Activated B cell treated with CpG ODN at 0.5 μM for 24 hours (primary cell): ENCODE results near the gene TP53TG5. TPM values are rescaled to one million over a fixed set of nuclear protein-coding genes. Genes with fewer than 3 reads are reported as not detected.

Source experiments
- ATAC-seq: fragments of 200-7000 bp; cut with Tn5 transposase; one replicate; pipeline ENCODE4 v1.10.0; 2021; ENCODE audit warnings: low read depth, mild to moderate bottlenecking, moderate library complexity
- CTCF ChIA-PET: fragments of 350-600 bp; sonication (Branson Sonifier 250); formaldehyde crosslinking; loops from one replicate; lab custom pipeline; 2021; ENCODE audit warnings: antibody characterized with exemption; lab: Charles Lee
- POLR2A ChIA-PET: fragments of 350-600 bp; sonication (Branson Sonifier 250); formaldehyde crosslinking; loops from one replicate; lab custom pipeline; 2021; ENCODE audit warnings: antibody characterized with exemption; lab: Charles Lee
- DNase-seq: peaks from one replicate; pipeline ENCODE4 v3.0.0; 2022
- H3K27ac Mint-ChIP-seq: one replicate; pipeline ENCODE4 v1.8.0; 2020; ENCODE audit warnings: mixed read lengths
- H3K27me3 Mint-ChIP-seq: one replicate; pipeline ENCODE4 v1.8.0; 2021; ENCODE audit warnings: mixed read lengths
- H3K36me3 Mint-ChIP-seq: one replicate; pipeline ENCODE4 v1.8.0; 2021; ENCODE audit warnings: low read depth, mixed read lengths
- H3K4me1 Mint-ChIP-seq: one replicate; pipeline ENCODE4 v1.8.0; 2021; ENCODE audit warnings: mixed read lengths
- H3K4me3 Mint-ChIP-seq: one replicate; pipeline ENCODE4 v1.8.0; 2020; ENCODE audit warnings: mild to moderate bottlenecking, mixed read lengths
- H3K9me3 Mint-ChIP-seq: one replicate; pipeline ENCODE4 v1.8.0; 2020; ENCODE audit warnings: mixed read lengths
- intact Hi-C: fragments of 100-400 bp; cut with micrococcal nuclease; formaldehyde crosslinking; loops from one replicate; pipeline ENCODE4 v1.15.1; 2024
- total RNA-seq: library from RNA; stranded (reverse); gene quantifications from 2 replicates; pipeline ENCODE4 v1.2.3, GENCODE V29; 2022
- TF ChIP-seq, protein P1 (sequence below): fragments of 200-600 bp; IDR thresholded peaks from one replicate; pipeline ENCODE4 v1.8.0; 2022; ENCODE audit warnings: antibody characterized with exemption, mild to moderate bottlenecking

TP53TG5 gene
- total RNA-seq, 1 donor from 2014 or later: not detected

GRCh38 chr20:45415822-45416637 is 37.9 kb upstream of the TP53TG5 start, which contains the start of gene PIGT:
TSS of gene PIGT (plus strand) at chr20:45416141. CDS start at chr20:45416157, 16 bp downstream.
- POLR2A ChIA-PET: interaction anchor here (0.6 to 3.5 kb wide), 15 partner anchors 10 to 1734 kb away, joined by 3 to 41 read pairs (median 3); partner anchors contain the start of gene SYS1
- DNase-seq (peak; percentile 75), ATAC-seq (peak; percentile 86)
- Mint-ChIP-seq H3K9me3 (no peaks in the 10 kb centered on the region), H3K4me3 (peak within 1 kb of the TSS; percentile 96), H3K36me3 (peaks cover 35% of the 10 kb centered on the region), H3K4me1 (peaks cover 58% of the 10 kb centered on the region), H3K27ac (peak within 1 kb of the TSS; percentile 98), H3K27me3 (no peaks in the 10 kb centered on the region)
- intact Hi-C loops: loop anchor here (1.0 to 5.0 kb wide), 5 partner anchors 10 to 449 kb away; partner anchors contain the start of genes STK4 and SYS1
- CTCF ChIA-PET: interaction anchor here (1.0 to 5.7 kb wide), 7 partner anchors 21 to 355 kb away, joined by 3 to 39 read pairs (median 4); partner anchors contain the start of gene SYS1
- TF ChIP-seq, protein P1, sequence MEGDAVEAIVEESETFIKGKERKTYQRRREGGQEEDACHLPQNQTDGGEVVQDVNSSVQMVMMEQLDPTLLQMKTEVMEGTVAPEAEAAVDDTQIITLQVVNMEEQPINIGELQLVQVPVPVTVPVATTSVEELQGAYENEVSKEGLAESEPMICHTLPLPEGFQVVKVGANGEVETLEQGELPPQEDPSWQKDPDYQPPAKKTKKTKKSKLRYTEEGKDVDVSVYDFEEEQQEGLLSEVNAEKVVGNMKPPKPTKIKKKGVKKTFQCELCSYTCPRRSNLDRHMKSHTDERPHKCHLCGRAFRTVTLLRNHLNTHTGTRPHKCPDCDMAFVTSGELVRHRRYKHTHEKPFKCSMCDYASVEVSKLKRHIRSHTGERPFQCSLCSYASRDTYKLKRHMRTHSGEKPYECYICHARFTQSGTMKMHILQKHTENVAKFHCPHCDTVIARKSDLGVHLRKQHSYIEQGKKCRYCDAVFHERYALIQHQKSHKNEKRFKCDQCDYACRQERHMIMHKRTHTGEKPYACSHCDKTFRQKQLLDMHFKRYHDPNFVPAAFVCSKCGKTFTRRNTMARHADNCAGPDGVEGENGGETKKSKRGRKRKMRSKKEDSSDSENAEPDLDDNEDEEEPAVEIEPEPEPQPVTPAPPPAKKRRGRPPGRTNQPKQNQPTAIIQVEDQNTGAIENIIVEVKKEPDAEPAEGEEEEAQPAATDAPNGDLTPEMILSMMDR: no peak

DNA sequence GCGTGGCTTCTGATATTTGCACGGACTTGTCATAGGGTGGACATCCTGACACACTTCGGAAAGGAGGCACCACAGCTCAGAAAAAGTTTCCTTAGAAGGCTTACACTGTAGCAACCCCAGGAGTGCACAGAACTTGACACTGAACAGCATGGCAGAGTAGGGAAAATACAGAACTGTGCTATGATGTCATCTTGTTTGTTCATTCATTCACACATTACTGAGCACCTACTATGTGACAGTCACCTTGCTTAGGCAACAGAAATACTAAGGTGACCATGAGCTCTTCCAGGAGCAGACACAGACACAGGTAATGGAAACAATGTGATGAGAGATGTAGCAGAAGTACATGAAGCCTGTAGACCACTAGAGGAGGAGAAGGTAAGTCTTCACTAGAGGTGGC is 35.4 kb upstream of the TP53TG5 start:
- ATAC-seq: no peak
- TF ChIP-seq, protein P1: no peak
- Mint-ChIP-seq H3K27me3 (no peaks in the 10 kb centered on the region), H3K4me1 (peaks cover 44% of the 10 kb centered on the region), H3K36me3 (peaks cover 15% of the 10 kb centered on the region), H3K27ac (no peak overlapping the region), H3K9me3 (no peaks in the 10 kb centered on the region), H3K4me3 (no peak overlapping the region)
- DNase-seq: no peak
- intact Hi-C loops: no loop called here
- ChIA-PET CTCF (interaction anchor here (1.1 to 3.3 kb wide), 5 partner anchors 23 to 51 kb away, joined by 3 to 13 read pairs (median 5); partner anchors contain the start of gene SYS1), POLR2A (no interaction called here)

DNA sequence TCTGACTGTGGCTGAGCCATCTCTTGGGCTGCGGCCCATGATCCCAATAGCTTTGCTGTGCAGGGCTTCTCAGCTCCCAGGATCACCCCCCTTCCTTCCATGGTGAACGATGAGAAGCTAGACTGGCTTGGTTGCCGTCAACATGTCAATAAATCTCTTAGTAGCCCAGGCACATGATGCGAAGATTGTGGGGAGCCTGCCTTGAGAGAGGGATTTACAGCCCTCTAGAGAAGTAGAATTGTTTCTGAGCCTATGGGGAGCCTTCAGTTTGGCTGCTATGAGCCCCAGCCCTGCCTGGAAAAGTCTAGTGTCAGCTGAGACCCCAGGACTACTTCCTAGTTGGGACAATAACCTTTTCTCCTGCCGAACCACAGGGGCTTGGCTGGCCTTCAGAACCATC is 34.5 kb upstream of the TP53TG5 start:
- POLR2A ChIA-PET: interaction anchor here (0.6 to 0.8 kb wide), 2 partner anchors 49 to 450 kb away, joined by 3 read pairs; partner anchors contain the start of gene SYS1
- DNase-seq (no peak), ATAC-seq (no peak)
- Mint-ChIP-seq H3K4me1 (peaks cover 43% of the 10 kb centered on the region), H3K36me3 (peaks cover 11% of the 10 kb centered on the region), H3K27ac (no peak overlapping the region), H3K27me3 (no peaks in the 10 kb centered on the region), H3K9me3 (no peaks in the 10 kb centered on the region), H3K4me3 (no peak overlapping the region)
- TF ChIP-seq, protein P1: no peak
- intact Hi-C loops: no loop called here
- CTCF ChIA-PET: interaction anchor here (1.1 to 3.3 kb wide), 5 partner anchors 24 to 50 kb away, joined by 3 to 13 read pairs (median 5); partner anchors contain the start of gene SYS1

DNA sequence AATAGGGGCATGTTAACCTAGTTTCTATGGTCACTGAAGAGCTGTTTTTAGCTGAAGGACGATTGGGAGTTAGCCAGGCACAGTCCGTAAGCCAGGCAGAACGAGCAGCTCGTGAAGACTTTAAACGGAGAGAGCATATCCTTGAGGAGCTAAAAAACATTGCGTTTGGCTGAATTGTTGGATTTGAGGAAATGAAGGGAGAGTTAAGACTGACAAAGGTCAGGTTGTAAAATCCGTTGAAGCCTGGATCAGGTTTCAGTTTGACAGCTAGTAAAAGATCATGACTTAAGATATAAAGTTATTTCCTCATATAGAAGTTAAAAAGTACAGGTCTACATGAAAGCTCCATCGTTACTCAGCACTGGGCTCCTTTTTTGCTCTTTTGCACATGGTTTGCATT is 32.8 kb upstream of the TP53TG5 start:
- no peaks in the 10 kb centered on the region for H3K9me3 Mint-ChIP-seq
- peaks cover 5% of the 10 kb centered on the region for H3K36me3 Mint-ChIP-seq
- TF ChIP-seq, protein P1: no peak
- ChIA-PET CTCF (interaction anchor here (0.9 to 3.3 kb wide), 2 partner anchors 25 to 37 kb away, joined by 4 to 13 read pairs; no protein-coding TSS in a partner anchor), POLR2A (interaction anchor here (1.2 to 2.2 kb wide), 2 partner anchors 37 to 48 kb away, joined by 4 to 6 read pairs; partner anchors contain the start of gene SYS1)
- DNase-seq (no peak), ATAC-seq (no peak)
- intact Hi-C loops: no loop called here
- H3K27me3 Mint-ChIP-seq: no peaks in the 10 kb centered on the region
- no peak overlapping the region for H3K27ac Mint-ChIP-seq
- H3K4me3 Mint-ChIP-seq: no peak overlapping the region
- peaks cover 36% of the 10 kb centered on the region for H3K4me1 Mint-ChIP-seq
